Lower leg skin (tissue), 4 donors: ENCODE results near the gene UBE2E2. TPM values are rescaled to one million over a fixed set of nuclear protein-coding genes. Genes with fewer than 3 reads are reported as not detected.

Source experiments
- DNase-seq, 2 donors: peaks; one replicate each; pipeline ENCODE4 v3.0.0-alpha.2; 2019; ENCODE audit warnings: low spot score in 2 of 2
- H3K4me3 ChIP-seq: fragments of 200-600 bp; sonication (generic); 2 replicates; pipeline ENCODE4 v1.5.1; 2017; ENCODE audit warnings: mild to moderate bottlenecking, low read depth; ENCODE audit not compliant: poor library complexity, severe bottlenecking
- CTCF ChIP-seq, 3 donors: fragments of 450-650 bp; IDR thresholded peaks; one replicate each; pipeline ENCODE4 v1.5.1; 2016; ENCODE audit warnings: antibody characterized with exemption in 3 of 3, mild to moderate bottlenecking in 3 of 3, moderate library complexity in 2 of 3
- POLR2A ChIP-seq, 2 donors: fragments of 450-650 bp; IDR thresholded peaks; one replicate each; pipeline ENCODE4 v1.6.1; 2016 to 2017; ENCODE audit warnings: antibody characterized with exemption in 2 of 2, mild to moderate bottlenecking in 1 of 2, moderate library complexity in 1 of 2
- WGBS, 2 donors: methylation state at CpG; one replicate each; pipeline ENCODE4 v1.1.5; 2018; 5-methylcytosine and 5-hydroxymethylcytosine counted together
- intact Hi-C: fragments of 100-400 bp; cut with DNase I; formaldehyde crosslinking; loops from one replicate; pipeline ENCODE4 v1.15.0; 2023; ENCODE audit warnings: low total_unique reads
- total RNA-seq, 4 donors: library from RNA; depleted of rRNA; stranded (reverse); fragments of >200 nt; gene quantifications; one replicate each; pipeline ENCODE4 v1.1.0, GENCODE V29; 2016

The UBE2E2 gene
- total RNA-seq, 4 donors from 2014 or later = 20.0 to 54.7 (median 33.3) TPM

- no peak for DNase-seq
- no peak for TF ChIP-seq POLR2A (IDR thresholded peaks at IDR 0.05)
- TF ChIP-seq CTCF (IDR thresholded peaks at IDR 0.05) = no peak
- H3K4me3 ChIP-seq = no peak overlapping the region
- intact Hi-C loops = no loop called here
- 98 to 100% methylated on average over 2 of the region's 2 CpGs for WGBS, 2 donors
These were observed 247.7 kb downstream of the UBE2E2 start for GRCh38 chr3:23450806-23451205.

- no peak for TF ChIP-seq CTCF (IDR thresholded peaks at IDR 0.05)
- TF ChIP-seq POLR2A (IDR thresholded peaks at IDR 0.05) = no peak
- no peak for DNase-seq
These were observed 249.3 kb downstream of the UBE2E2 start for GRCh38 chr3:23452408-23452807.

GRCh38 chr3:23455084-23455483 lies 252.0 kb downstream of the UBE2E2 start:
- no peak overlapping the region for H3K4me3 ChIP-seq
- WGBS, 2 donors = 23 to 38% methylated on average over 3 of the region's 3 CpGs
- TF ChIP-seq POLR2A (IDR thresholded peaks at IDR 0.05) = no peak
- TF ChIP-seq CTCF (IDR thresholded peaks at IDR 0.05) = no peak
- no peak for DNase-seq
- intact Hi-C loops = no loop called here

More at GRCh38 chr3:23452408-23452807, 249.3 kb downstream of the UBE2E2 start:
- intact Hi-C loops = no loop called here
- H3K4me3 ChIP-seq = no peak overlapping the region
- 98% methylated on average over 1 of the region's 1 CpG for WGBS, 2 donors

GRCh38 chr3:23455775-23456174 lies 252.6 kb downstream of the UBE2E2 start:
- intact Hi-C loops = no loop called here
- 34 to 38% methylated on average over 2 of the region's 2 CpGs for WGBS, 2 donors
- H3K4me3 ChIP-seq = no peak overlapping the region
- no peak for TF ChIP-seq CTCF (IDR thresholded peaks at IDR 0.05)
- no peak for TF ChIP-seq POLR2A (IDR thresholded peaks at IDR 0.05)
- DNase-seq = no peak

- intact Hi-C loops = no loop called here
- no peak for DNase-seq
- WGBS, 2 donors = 95 to 100% methylated on average over 2 of the region's 2 CpGs
- no peak overlapping the region for H3K4me3 ChIP-seq
- TF ChIP-seq CTCF (IDR thresholded peaks at IDR 0.05) (no peak), POLR2A (IDR thresholded peaks at IDR 0.05) (no peak)
These were observed 254.6 kb downstream of the UBE2E2 start for GRCh38 chr3:23457697-23458096.

DNA sequence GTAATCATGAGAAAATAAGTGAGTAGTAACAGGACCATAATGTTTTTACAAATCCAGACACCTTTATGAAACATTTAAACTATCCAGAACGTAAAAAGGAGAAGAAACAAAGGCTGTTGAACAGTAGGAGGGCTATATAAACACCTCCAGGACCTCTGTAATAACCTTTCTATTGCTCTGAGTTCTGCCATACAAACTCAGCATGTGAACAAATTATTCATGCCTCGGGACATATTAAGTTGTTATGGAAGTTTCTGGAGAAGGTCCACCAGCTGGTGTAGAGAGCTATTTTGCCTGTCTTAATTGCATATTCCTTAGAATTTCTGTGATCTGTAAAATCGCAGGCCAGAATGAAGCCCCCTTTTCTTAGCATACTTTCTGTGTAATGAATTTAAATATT lies 256.3 kb downstream of the UBE2E2 start:
- intact Hi-C loops = no loop called here
- H3K4me3 ChIP-seq = no peak overlapping the region
- DNase-seq = no peak
- TF ChIP-seq CTCF (IDR thresholded peaks at IDR 0.05) (no peak), POLR2A (IDR thresholded peaks at IDR 0.05) (no peak)
- WGBS, 2 donors = 41 to 45% methylated on average over 3 of the region's 3 CpGs
